Inferior parietal cortex (tissue), 1 donor: ENCODE data around the gene SAMD7.

ENCODE experiments used
- DNase-seq: peaks from one replicate; pipeline ENCODE4 v3.0.0-alpha.2; 2016; ENCODE audit errors: extremely low spot score

SAMD7 gene

GRCh38 chr3:169966428-169966950 lies 55.1 kb downstream of the SAMD7 start, which contains the start of gene SEC62:
SEC62 (plus strand) TSS chr3:169966807; CDS start chr3:169966823, 16 bp downstream.
- peak; percentile 94 for DNase-seq

DNA sequence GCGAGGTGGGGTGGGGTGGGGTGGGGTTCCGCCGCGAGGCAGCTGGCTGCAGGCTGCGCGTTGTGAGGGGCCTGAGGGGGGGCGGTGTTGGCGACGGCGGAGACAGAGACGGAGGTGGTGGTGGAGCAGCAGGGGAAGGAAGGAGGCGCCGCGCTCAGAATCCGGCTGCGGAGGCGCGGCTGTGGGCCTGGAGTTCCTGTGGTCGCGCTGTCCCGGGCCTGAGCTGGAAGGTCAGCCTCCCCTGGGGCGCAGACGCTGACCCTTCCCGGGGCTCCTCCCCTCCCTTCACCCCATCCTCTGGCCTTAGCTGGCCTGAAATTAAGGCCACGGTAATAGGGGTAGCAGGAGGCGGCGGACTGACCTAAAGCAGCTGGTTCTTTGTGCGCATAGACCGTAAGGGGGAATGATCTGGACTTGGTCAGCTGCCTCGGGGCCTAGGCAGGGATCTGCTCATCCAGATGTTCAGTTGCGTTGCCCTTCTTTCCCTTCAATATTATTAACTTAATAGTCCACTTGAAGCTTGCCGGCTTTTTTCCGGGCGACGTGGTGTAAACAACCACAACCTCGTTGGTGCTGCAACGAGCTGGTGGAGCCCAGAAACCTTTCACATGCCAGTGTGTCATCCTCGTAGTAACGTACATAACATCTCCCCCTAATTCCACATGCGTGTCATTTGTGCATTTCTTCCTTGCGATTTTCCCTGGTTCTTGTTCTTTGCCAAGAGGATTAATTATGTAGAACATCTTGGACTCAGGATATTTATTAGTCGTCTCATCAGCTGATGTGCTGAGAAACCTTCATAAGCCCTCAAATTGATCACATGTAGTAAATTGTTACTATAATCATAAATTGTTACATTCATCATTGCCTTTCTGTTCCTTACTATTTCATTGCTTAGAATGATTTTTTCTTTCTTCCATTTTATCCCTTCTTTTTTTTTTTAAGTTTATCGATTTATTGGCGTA lies 55.9 kb downstream of the SAMD7 start:
- DNase-seq, result peak; percentile 33

GRCh38 chr3:169968224-169968885 lies 57.0 kb downstream of the SAMD7 start:
- no peak for DNase-seq

GRCh38 chr3:169969174-169970095 lies 58.1 kb downstream of the SAMD7 start:
- no peak for DNase-seq

DNA sequence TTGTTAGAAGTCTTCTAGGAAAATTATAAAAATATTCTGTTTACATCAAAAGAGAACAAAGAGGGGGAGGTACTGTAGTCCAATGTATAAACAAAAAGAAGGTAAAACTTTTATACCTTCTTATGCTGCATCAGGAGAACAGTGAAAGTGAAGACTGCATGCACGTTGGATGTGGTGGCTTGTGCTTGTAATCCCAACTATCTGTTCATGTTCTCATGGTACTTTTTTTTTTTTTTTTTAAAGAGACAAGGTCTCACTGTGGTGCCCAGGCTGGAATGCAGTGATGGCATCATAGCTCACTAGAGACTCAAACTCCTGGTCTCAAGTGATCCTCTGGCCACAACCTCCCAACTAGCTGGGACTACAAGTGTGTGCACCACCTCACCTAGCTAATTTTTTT lies 59.5 kb downstream of the SAMD7 start:
- no peak for DNase-seq

GRCh38 chr3:169971522-169971921 lies 60.1 kb downstream of the SAMD7 start:
- DNase-seq, result no peak

- DNase-seq, result no peak
Observed at GRCh38 chr3:169980055-169980454, 68.7 kb downstream of the SAMD7 start.

- DNase-seq, result no peak
Observed at GRCh38 chr3:169984292-169984691, 72.9 kb downstream of the SAMD7 start.
